Stimulated activated CD4-positive, alpha-beta T cell treated with anti-CD3 and anti-CD28 coated beads, Interleukin-12 subunit alpha, Interleukin-12 subunit beta, amount 100 ng/mL, for 4 hours (primary cell): ENCODE results near the gene TBC1D7.
A peak's percentile ranks its signal among the peaks of the same experiment; 100 is the strongest.
"Not testable (repeated sequence)": the region's sequence is repeated elsewhere in the genome, so short reads cannot be mapped to it uniquely, and the experiment has no call there.

Source experiments
- DNase-seq: peaks from one replicate; pipeline ENCODE4 v3.0.0-alpha.2; 2020

TBC1D7 gene

DNA sequence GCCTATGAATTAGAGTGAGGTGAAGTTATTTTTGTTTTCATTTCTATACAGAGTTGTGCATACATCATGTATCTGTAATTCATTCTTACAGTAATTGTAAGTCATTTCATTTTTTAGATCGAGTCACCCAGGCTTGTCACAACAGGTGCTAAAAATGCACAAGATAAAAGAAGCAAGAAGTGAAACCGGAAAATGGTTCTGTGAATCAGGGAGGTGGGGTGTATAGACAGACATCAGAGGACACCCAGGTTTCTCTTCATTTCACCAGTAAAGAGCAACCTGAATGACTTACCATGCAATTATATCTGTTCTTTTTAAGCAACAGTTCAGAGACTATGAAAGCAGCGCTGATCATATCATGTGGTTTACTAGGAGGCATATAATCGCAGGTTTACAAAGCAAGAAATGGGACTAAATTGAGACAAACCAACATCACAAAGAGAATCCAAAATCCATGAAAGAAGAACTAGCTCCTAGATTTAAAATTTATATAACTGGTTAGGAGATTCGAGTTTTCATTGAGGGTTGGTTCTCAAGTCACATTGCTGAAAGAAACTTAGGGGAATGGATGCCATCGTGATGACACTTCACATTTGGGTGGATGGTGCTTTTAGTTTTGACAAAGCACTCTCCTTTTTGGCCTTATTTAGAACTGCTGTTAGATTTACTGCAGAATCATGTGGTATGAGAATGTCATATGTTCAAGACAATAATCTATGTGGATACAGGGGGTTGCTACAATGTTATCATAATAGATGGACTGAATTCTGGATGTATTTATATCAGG is 27.9 kb upstream of the TBC1D7 start:
- no peak for DNase-seq

DNA sequence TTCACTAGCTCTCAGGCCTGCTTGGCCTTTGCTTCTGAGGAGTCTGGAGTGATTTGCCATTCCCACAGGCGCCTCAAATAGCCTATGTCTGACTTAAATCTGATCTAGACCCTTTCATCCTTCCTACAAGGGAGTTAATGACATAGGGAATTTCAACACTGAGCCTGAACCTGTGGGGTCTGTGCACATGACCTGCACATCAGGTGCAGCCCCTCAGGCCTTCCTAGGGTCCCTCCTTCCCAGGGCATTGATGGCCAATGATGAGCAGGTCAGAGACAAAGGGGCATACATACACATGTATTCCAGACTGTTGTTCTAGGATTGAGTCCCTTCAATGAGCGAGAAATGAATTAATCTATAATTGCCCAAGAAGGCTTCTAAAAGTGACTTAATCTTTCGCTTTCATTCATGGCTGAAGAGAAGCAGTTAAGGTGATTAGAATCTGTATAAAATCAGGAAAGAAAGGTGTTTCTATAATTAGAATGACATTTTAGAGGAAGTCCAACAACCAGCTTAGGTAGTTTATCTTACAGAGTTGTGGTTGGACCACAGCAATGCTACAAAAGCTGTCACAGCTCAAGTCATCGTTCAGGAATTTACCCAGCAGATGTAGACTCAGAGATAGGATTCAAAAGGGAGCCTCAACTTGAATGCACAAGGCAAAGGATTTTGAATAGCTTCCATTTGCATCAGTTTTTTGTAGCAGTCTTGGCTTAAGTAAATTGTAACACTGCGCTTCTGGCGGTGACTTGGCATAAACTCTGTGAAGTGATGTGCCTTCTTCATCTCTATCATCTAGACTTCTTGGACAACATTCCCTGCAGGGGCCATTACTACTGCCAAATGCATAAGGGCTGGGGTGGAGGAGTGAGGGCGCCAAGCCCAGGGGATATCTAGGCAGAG is 27.0 kb upstream of the TBC1D7 start:
- no peak for DNase-seq

DNA sequence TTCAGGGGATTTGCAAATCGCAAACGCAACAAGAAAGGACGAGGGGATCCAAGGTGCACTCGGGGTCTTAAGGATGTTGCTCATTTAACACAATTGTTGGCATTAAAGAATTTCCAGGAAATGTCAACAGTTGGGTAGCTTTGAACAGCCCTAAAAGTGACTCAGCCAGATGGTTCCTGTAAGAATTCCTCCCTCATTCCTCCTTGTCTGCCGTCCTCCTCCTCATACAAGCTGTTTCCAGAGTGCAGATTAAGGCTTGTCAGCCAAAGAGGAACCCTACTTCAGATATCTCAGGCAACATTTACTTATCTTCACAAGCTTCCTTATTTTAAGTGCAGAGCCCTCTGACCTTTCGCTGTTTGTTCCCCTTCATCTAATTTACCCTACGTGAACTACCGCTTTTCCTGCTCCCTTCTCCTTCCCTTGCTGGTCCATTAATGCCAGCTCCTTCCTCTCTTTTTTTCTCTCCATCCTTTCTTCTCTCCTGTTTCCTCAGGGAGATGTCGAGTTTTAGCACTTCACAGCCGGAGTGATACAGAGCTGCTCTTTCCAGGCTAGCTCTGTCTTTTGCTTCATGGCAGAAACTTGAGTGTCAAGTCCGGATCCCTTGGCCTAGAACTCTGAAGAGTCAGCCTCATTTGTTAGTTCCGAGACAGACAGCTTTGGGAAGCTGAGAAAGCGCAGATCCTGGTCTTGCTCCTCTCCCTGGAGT is 26.1 kb upstream of the TBC1D7 start:
- no peak for DNase-seq

DNA sequence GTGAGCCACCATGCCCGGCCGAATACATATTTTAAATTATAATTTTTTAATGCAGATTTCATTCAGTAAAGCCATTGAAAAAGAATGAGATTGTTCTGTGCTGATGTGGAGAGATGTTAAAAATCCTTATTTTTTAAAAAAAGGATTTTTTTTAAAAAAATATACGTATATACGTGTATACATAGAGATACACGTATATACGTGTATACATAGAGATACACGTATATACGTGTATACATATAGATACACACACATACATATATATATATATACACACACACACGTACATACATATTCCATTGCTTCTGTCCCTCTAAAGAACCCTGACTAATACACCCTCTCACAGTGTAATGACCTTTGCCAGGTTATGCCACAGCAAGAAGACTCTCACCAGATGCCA is 23.8 kb upstream of the TBC1D7 start:
- DNase-seq = no peak

DNA sequence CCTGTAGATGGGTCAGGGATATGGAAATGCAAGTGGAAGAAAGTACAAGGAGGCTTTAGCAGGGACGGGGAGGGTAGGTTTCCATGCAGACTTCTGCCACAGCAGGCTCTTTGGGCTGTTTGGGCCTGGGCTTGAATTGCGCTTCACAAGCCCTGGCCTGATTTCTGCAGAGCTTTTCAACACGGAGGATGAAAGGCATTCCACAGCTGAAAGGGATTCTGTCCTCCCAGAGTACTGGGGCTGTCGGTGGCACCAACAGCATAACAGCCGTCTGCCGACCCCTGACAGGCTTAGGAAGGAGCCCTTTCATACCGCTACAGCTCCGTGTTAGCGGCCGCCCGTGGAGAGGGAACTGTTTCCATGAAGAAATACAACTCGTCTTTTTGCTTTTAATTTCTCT is 22.9 kb upstream of the TBC1D7 start:
- DNase-seq = no peak

DNA sequence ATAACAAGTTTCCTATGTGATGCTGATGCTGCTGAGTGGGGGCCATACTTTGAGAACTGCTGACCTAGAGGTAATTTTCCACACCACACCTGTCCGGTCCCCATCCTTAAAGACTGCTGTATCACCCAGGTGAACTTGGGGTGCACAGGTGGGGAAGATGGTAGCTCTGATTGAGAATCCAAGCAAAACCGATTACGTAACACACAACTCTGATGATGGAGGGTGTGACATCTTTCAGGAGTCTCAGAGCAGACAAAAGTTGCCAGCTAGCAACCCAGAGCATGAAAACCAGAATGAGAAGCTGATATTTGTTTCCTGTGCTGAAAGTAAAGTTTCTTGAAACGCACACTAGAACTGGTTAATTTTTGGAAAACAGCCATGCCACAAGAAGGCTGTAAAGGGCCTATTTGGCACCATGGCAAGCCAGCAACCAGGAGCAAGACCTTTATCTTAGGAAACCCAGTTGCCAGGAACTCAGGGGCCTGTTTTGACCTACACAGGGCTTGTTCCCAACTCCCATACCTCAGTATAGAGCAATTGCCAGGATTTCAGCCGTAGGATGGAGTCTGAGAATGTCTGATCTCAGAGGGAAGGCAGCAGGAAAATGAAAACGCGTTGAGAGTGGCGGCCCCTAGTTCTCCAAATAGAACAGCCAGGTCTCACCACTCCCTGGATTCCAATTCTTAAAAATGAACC is 21.6 kb upstream of the TBC1D7 start:
- DNase-seq = no peak

DNA sequence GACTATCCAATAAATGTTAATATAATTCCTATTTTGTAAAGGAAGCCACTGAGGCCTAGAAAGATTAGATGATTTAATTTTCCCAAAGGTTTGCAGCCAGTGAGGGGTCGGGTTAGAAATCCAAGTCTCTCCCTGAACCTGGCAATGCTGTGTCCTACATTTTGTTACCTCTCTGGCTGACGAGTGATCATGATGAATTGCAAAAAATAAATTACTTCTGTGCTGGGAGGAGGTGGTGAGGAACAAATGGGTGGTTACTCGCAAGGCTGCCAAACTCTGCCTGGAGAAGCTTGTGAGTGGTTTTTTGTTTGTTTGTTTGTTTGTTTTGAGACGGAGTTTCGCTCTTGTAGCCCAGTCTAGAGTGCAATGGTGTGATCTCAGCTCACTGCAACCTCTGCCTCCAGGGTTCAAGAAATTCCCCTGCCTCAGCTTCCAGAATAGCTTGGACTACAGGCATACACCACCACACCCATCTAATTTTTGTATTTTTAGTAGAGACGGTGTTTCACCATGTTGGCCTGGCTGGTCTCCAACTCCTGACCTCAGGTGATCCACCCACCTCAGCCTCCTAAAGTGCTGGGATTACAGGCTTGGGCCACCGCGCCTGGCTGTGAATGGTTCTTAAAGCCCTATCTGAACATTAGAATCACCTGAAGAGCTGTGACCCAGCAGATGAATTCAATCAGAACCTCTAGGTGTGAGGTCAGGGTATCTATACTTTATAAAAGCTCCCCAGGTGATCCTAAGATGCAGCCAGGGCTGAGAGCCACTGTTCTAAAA is 20.2 kb upstream of the TBC1D7 start:
- DNase-seq = no peak

DNA sequence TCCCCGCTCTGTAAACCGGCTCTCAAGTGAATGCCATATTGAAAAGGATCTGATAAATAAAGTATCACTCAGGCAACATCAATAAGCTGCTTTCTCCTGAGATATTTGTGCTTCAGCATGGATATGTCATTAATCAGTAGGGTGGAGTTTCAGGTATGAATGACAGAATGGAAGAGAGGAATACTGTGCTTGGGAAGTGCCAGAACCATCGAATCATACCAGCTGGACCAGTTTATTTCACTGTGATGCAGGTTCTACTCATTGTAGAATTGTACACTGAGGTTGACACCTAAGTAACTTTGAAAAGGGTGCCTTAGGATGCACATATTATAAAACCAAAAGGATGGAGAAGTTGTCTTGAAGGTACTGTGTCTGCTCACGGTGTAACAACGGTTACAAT is 17.9 kb upstream of the TBC1D7 start:
- no peak for DNase-seq

DNA sequence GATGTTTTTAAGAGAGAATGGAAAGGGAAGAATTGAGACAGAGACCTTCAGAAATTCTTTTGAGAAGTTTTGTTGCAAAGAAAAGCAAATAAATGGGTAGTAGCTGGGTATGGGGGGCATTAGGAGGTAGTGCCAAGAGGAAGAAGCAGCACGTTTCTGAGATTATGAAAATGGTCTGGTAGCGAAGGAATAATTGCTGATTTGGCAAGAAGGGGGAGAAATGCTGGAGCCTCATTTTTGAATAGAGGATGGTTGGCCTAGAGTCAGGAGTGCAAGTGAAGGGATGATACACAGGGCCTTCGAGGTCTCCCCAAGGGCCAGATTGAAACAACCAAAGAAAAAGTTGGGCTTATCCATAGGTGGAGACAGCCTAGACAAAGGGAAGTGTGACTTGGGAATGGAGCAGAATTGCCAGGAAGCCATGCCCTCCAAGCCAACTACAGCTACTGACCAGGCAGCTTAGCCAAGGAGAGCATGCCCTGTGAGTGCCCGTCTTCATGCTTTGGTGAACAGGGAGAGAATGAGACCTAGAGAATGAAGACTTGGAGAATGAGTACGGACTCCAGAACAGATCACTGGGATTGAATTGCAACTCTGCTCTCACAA is 14.2 kb upstream of the TBC1D7 start:
- no peak for DNase-seq

DNA sequence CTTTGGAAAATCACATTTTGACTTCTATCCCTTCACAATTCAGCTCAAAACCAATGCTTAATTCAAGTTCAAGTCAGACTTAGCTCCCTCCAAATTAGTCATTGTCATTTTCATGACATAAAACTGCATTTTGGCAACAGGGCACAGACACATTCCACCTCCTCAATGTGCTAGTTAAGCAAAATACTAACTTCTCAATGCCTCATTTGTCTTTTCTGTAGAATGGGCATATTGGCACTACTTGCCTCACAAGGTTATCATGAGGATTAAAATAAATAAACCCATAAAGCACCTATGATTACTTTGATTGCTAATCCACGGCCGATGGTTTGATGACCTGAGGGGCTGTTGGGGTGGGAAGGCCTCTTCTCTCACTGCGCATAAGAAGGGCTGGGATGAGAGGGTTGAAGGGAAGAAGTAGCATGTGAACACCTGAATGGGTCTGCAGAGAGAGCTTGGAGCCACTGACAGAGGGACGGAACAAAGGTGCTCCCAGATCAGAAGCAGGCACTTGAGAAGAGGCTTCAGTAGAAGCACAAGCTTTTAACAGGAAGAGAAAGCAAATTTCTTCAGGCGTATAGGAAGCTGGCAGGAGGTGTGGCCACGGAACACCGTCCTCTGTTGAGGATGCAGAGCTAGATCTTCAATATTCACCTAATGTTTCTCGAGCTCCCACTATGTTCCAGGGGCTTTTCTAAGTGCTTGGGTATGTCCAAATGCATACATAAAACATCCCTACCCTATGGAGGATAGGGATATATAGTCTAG is 11.7 kb upstream of the TBC1D7 start:
- no peak for DNase-seq

DNA sequence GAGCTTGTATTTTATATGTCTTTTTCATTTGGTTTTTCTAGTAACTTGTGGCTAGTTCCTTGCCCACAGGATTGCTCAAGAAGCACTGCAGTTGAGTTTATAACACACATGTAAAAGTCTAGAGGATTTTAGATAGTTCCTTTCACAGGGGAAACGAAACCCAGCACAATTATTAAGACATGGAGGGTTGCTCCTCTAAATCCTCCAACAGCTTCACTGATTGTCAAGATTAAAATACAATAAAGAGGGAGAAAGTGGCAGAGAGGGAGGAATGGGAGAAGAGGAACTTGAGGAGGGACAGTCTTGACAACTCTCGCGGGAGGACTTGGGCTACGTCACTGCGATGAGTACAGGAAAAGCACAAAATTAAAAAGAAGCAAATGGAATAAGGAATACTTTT is 9.7 kb upstream of the TBC1D7 start:
- DNase-seq = no peak

DNA sequence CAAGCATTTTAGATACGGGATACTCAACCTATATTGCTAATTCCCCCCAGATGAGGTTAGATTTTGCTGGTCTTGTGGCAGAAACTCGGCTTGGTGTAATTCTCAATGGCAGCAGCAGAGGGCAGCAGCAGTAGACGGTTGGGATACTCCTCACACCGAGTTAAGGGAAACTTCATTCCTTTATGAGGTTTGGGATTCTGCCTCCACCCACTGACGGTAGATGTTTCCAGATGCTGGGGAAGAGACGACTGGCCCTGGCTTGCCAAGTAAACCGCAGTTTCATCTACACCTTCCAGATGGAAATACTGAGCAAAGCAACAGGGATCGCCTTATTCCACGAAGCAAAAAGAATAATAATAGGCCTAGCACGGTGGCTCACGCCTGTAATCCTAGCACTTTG is 8.2 kb upstream of the TBC1D7 start:
- DNase-seq = peak; percentile 83

DNA sequence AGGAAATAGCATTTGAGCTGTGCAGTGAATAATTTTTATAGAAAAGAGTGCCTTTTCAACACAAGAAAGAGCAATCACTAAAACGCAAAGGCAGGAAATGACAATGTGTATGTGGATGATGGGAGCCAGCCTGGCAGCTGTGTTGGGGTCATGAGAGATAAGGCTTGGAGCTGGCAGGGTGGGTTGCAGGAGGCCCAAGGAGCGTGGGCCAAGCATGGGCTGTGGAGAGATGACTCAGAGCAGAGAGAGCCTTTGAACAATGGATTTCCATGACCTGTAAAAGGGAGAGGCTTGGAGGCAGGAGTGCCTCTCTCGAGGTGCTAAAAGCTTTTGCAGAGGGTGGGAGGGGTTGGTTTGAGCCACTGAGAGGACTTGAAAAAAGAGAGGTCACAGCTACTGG is 6.6 kb upstream of the TBC1D7 start:
- no peak for DNase-seq

DNA sequence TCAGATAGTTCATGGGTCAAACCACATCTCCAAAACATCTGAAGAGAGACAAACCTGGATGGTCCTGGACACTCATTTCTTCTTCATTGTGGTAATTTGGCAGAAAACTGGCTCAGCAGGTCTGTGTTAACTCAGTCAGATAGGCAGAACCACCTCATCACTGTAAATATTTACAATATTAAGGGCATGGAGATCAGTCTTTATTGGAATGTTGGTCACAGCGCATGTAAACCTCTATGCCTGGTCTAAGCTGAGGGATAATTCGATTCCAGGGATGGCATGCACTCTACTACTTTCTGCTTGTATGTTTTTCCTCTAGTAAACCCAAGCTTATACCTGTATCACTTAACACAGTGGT is 4.0 kb upstream of the TBC1D7 start:
- no peak for DNase-seq

DNA sequence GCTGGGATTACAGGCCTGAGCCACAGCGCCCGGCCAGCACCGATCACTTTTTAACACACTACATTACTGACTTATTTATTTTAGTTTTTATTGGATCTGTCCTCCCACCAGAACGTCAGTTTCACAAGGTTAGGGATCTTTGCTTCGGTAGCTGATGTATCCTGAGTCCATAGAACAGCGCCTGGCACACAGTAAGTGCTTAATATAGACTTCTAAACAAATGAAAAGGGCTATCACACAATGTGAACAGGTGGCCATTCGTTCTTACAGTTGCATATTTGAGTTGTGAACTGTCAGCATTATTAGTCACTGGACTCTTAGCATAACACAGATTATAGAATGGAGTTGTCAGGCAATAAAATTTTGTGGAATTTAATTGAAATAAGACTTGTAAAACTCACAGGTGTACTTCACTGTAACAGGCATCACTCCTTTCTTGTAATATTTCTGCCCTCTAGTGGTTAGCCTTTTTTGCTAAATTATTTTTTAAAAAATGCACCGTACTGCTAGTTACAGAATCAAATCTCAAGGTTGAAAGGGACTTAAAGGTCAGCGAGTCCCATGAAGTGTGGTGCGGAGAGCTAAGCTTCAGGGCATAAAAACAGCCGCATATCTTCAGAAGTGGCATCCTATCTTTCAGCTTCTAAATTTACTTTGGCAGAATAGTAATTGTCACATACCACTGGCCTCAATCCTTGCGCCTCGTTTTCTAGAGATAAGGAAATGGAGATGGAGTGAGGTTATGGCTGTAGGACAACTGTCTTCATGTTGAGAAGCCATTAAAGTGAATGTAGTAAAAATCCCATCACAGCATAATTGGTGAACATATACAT is 3.4 kb upstream of the TBC1D7 start:
- DNase-seq = no peak

DNA sequence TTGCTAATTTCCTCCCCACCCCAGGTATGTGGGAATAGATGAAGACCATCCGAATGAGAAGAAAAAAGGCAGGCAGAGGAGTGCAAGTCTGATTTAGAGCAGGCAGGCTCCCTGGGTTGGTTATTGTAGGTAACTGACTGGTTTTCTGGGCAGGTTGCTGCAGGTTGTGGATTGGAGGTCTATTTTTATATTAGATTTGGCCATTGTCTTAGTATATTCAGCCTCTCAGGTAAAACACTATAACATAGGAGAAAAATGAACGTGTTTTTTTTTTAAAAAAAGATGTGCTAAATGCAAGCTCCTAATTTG is 492 bp upstream of the TBC1D7 start:
- no peak for DNase-seq

DNA sequence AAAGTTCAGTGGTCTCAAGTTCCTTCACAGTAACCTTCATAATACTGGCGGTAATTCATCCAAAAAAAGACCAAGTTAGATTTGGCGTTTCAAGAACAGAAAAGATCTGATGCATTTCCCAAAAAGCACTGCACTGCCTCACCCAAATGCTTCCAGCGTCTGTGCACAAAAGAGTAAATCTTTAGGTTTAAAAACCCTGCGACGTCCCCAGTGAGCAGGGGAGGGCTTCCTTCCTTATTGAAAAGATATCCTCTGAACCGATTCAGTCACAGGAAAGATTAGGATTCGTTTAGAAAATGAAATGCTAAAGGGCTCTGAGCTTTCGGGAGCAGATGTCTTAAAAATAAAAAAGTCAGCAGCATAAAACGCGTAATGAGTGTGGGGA is 654 bp downstream of the TBC1D7 start:
- DNase-seq = no peak

DNA sequence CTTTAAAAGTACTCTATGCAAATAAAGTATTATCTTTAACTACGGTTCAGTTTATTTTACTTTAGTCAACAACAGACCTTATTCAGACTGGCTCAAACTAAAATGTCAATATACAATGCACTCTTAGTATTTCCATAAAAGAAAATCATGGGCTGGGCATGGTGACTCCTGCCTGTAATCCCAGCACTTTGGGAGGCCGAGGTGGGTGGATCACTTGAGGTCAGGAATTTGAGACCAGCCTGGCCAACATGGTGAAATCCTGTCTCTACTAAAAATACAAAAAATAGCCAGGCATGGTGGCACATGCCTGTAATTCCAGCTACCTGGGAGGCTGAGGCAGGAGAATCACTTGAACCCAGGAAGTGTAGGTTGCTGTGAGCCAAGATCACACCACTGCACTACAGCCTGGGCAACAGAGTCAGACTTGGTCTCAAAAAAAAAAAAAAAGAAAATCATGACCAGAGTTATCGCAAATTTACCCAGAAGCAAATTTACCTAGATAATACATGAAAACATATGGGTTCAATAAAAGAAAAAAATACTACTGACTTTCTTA is 2.2 kb downstream of the TBC1D7 start:
- not testable (repeated sequence) for DNase-seq

DNA sequence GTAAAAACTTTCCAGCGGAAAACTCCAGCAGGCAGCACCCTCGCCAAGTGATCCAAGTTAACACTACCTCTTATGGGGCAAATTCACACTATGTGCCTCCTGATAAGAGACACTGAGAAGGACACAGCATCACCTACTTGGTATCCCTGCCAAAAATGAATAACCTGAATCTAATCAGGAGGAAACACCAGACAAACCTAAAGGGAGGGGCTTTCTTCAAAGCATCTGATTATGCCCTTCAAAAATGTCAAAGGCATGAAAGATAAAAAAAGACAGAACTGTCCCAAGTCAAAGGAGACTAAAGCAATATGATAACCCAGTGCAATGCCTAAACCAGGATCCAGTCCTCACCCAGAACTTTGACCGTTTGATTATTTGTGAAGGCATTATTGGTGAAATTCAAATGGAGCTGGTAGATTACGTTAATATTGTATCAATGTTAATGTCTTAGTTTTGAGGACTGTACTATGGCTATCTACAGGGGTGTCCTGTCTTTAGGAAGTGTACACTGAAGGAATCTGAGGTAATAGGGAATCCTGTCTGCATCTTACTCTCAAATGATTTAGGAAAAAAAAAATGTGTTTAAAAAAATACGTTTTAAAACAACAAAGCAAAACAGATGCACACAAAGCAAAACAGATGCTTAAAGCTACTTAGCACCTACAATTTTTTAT is 8.3 kb downstream of the TBC1D7 start:
- DNase-seq = no peak
